Uterus (tissue), 4 donors: ENCODE measurements around the gene SCAMP4. TPM values are rescaled to one million over a fixed set of nuclear protein-coding genes. Genes with fewer than 3 reads are reported as not detected.

Experiments used
- DNase-seq, 2 donors: peaks; one replicate each; pipeline ENCODE4 v3.0.0-alpha.2; 2019 to 2020
- H3K27ac ChIP-seq, 2 donors: fragments of 200-600 bp; sonication (generic); 1 replicate in 1 of 2; 2 replicates in 1 of 2; pipeline ENCODE4 v1.5.1; 2016 to 2018
- H3K27me3 ChIP-seq, 2 donors: fragments of 200-600 bp; sonication (generic); one replicate each; pipeline ENCODE4 v1.5.1; 2018 to 2019; ENCODE audit warnings: control low read depth in 1 of 2
- H3K36me3 ChIP-seq, 2 donors: fragments of 200-600 bp; sonication (generic); one replicate each; pipeline ENCODE4 v1.5.1; 2019; ENCODE audit warnings: control low read depth in 1 of 2
- H3K4me1 ChIP-seq, 2 donors: fragments of 200-600 bp; sonication (generic); one replicate each; pipeline ENCODE4 v1.5.1; 2018 to 2019; ENCODE audit warnings: control low read depth in 1 of 2
- H3K4me3 ChIP-seq, 2 donors: fragments of 200-600 bp; sonication (generic); 1 replicate in 1 of 2; 2 replicates in 1 of 2; pipeline ENCODE4 v1.5.1; 2018 to 2019; ENCODE audit warnings: mild to moderate bottlenecking in 1 of 2
- H3K9me3 ChIP-seq, 2 donors: fragments of 200-600 bp; sonication (generic); one replicate each; pipeline ENCODE4 v1.5.1; 2019; ENCODE audit warnings: control low read depth in 1 of 2
- POLR2A ChIP-seq, 2 donors: fragments of 450-650 bp; IDR thresholded peaks; one replicate each; pipeline ENCODE4 v1.6.1; 2016; ENCODE audit warnings: antibody characterized with exemption in 2 of 2, mild to moderate bottlenecking in 1 of 2, moderate library complexity in 1 of 2
- intact Hi-C: fragments of 100-400 bp; cut with DNase I; formaldehyde crosslinking; loops from one replicate; pipeline ENCODE4 v1.15.1; 2023; ENCODE audit warnings: low total_unique reads
- total RNA-seq, 4 donors: library from RNA; depleted of rRNA in 3 of 4; stranded (reverse); fragments of >200 nt in 3 of 4; gene quantifications; one replicate each; pipeline versions ENCODE4 v1.1.0 to v1.2.4, GENCODE V29; 2014 to 2023
- TF ChIP-seq, protein P1 (sequence below), 4 experiments: fragments of 200-600 bp in 2 of 4; fragments of 450-650 bp in 2 of 4; sonication (generic) in 2 of 4; IDR thresholded peaks; one replicate each; pipeline ENCODE4 v1.5.1; 2016 to 2019; ENCODE audit warnings: antibody characterized with exemption in 4 of 4, mild to moderate bottlenecking in 2 of 4, moderate library complexity in 1 of 4
- donor health status: DM: yes; HTN: yes; CAD: no.

SCAMP4 gene
- total RNA-seq, 4 donors from 2014 or later, result 9.5 to 68.9 (median 28.0) TPM

DNA sequence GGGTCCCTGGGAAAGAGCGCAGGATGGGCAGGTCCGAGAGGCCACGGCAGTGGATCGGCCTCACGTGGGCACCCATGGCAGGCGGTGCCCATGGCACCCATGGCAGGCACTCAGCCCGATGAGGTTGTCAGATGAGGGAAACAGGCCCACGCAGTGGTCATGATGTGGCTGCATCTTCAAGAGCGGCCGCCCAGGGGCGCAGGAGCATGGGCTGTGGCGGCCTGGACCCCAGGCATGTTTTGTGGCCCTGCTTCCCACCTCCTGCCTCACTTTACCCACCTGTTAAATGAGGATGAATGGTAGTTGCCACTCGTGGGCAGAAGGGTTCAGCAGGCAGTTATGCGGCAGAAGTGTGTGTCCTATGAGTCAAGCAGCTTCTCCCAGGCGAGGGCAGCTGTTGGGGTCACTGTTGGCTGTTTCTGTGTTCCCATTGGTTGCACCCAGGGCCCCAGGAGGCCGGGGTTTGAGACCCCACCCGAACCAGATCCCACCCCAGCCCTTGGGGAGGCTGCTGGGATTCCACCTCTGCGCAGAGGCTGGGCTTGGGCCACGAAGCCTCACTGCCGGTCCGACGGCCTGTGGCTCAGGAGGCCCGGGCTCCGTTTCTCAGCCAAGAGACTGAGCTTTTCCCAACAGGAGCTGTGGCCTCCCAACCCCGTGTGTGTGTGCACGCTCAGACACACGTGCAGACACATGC lies 65.8 kb downstream of the SCAMP4 start:
- Histone ChIP-seq H3K4me1 (no peaks in the 10 kb centered on the region), H3K36me3 (no peaks in the 10 kb centered on the region), H3K4me3 (no peak overlapping the region), H3K27me3 (no peaks in the 10 kb centered on the region), H3K9me3 (no peaks in the 10 kb centered on the region), H3K27ac (no peak overlapping the region)
- DNase-seq, result no peak
- TF ChIP-seq, protein P1, sequence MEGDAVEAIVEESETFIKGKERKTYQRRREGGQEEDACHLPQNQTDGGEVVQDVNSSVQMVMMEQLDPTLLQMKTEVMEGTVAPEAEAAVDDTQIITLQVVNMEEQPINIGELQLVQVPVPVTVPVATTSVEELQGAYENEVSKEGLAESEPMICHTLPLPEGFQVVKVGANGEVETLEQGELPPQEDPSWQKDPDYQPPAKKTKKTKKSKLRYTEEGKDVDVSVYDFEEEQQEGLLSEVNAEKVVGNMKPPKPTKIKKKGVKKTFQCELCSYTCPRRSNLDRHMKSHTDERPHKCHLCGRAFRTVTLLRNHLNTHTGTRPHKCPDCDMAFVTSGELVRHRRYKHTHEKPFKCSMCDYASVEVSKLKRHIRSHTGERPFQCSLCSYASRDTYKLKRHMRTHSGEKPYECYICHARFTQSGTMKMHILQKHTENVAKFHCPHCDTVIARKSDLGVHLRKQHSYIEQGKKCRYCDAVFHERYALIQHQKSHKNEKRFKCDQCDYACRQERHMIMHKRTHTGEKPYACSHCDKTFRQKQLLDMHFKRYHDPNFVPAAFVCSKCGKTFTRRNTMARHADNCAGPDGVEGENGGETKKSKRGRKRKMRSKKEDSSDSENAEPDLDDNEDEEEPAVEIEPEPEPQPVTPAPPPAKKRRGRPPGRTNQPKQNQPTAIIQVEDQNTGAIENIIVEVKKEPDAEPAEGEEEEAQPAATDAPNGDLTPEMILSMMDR (IDR thresholded peaks at IDR 0.05), result no peak
- TF ChIP-seq POLR2A (IDR thresholded peaks at IDR 0.05), result no peak
- intact Hi-C loops, result no loop called here

DNA sequence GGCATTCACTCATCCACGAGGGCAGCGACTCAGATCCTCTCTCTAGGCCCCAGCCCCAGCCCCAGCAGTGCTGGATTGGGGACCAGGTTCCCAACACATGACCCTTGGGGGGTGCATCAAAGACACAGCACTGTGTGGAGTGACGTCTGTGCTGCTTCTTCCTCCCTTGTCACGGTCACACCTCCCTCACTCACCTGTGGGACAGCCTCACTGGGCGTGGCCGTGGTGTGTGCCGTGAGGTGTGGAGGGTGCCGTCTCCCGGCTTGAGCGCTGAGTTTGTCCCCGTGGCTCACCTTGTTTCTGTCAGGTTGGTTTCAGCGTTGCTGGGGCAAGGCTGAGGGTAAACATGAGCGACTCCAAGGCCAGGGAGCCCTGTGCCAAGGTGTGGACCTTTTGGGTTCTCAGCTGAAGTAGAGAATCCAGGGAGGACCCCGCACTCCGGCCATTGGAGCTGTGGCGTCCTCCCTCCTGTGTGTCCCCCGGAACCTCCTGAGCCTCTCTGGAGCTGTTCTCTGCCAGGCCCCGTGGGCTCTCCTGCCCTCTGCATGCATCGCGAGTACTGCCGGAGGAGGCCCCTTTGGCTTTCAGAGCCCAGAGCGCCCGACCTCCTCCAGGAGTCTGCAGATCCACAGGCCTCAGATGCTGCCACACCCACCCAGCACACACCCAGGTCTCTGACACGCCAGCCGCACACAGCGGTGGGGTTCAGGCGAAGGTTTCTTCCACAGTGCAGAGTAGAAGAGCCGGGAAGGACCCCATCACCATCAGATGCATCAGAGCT lies 69.4 kb downstream of the SCAMP4 start:
- Histone ChIP-seq H3K36me3 (no peaks in the 10 kb centered on the region), H3K27ac (no peak overlapping the region), H3K9me3 (no peaks in the 10 kb centered on the region), H3K4me3 (no peak overlapping the region), H3K4me1 (no peaks in the 10 kb centered on the region), H3K27me3 (no peaks in the 10 kb centered on the region)
- DNase-seq, result no peak
- TF ChIP-seq, protein P1 (IDR thresholded peaks at IDR 0.05), result no peak
- TF ChIP-seq POLR2A (IDR thresholded peaks at IDR 0.05), result no peak
- intact Hi-C loops, result no loop called here

DNA sequence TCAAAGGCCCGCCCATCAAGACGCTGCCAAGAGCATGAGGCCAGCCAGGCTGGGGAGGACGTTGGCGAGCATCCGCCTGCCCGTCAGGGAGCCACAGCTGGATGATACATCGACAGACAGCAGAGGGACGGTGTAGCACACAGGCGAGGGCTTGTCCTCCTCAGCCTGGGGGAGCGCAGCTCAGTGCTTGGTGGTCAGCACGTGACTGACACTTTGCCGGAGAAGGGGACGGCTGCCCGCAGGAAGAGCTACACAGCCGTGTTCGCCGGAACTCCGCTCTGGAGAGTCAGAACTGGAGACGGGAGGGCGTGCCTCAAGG lies 69.9 kb downstream of the SCAMP4 start:
- Histone ChIP-seq H3K4me1 (no peaks in the 10 kb centered on the region), H3K27ac (no peak overlapping the region), H3K27me3 (no peaks in the 10 kb centered on the region), H3K36me3 (no peaks in the 10 kb centered on the region), H3K9me3 (no peaks in the 10 kb centered on the region), H3K4me3 (no peak overlapping the region)
- no peak for TF ChIP-seq POLR2A (IDR thresholded peaks at IDR 0.05)
- TF ChIP-seq, protein P1 (IDR thresholded peaks at IDR 0.05), result no peak
- DNase-seq, result peak; percentile 54 to 83
- intact Hi-C loops, result no loop called here

Other genes starting within 250 kb of the SCAMP4 start
- gene ONECUT3, start 151.9 kb upstream of the SCAMP4 start, total RNA-seq, result not detected
- 1 to 10 TPM in 3 of 4 donors, not detected in 1; 1.0 to 3.3 (median 1.7) TPM for gene ATP8B3, start 93.1 kb upstream of the SCAMP4 start, total RNA-seq
- gene REXO1, start 56.9 kb upstream of the SCAMP4 start, total RNA-seq, result 10 to 100 TPM in 2 of 4 donors, 1 to 10 TPM in 2; 1.5 to 67.4 (median 25.1) TPM
- gene KLF16, start 41.8 kb upstream of the SCAMP4 start, total RNA-seq, result 10 to 100 TPM in 1 of 4 donors, 1 to 10 TPM in 1, under 1 TPM in 1, not detected in 1; 0.26 to 17.7 (median 3.9) TPM
- gene ABHD17A, start 19.9 kb upstream of the SCAMP4 start, total RNA-seq, result 100 to 1,000 TPM in 1 of 4 donors, 10 to 100 TPM in 3; 33.8 to 142 (median 63.7) TPM
- 1 to 10 TPM; 1.0 to 5.5 (median 2.8) TPM for gene ADAT3, start within 50 bp of the SCAMP4 start, total RNA-seq
- gene CSNK1G2, start 35.8 kb downstream of the SCAMP4 start, total RNA-seq, result 10 to 100 TPM in 3 of 4 donors, 1 to 10 TPM in 1; 8.2 to 59.4 (median 46.7) TPM
- gene BTBD2, start 110.3 kb downstream of the SCAMP4 start, total RNA-seq, result 100 to 1,000 TPM in 1 of 4 donors, 10 to 100 TPM in 3; 48.2 to 105 (median 61.8) TPM
- gene MKNK2, start 145.8 kb downstream of the SCAMP4 start, total RNA-seq, result 100 to 1,000 TPM in 2 of 4 donors, 10 to 100 TPM in 2; 34.6 to 155 (median 81.7) TPM
- 10 to 100 TPM; 10.2 to 81.4 (median 20.7) TPM for gene MOB3A, start 190.9 kb downstream of the SCAMP4 start, total RNA-seq
- 10 to 100 TPM in 1 of 4 donors, 1 to 10 TPM in 3; 1.5 to 86.1 (median 5.7) TPM for gene IZUMO4, start 191.5 kb downstream of the SCAMP4 start, total RNA-seq
- 10 to 100 TPM; 33.8 to 97.5 (median 49.8) TPM for gene AP3D1, start 246.2 kb downstream of the SCAMP4 start, total RNA-seq